Fibroblast of lung (primary cell): ENCODE measurements around the gene SLC25A44. TPM values are rescaled to one million over a fixed set of nuclear protein-coding genes. Genes with fewer than 3 reads are reported as not detected.

Source experiments
- DNase-seq, 2 donors: peaks; one replicate each; pipeline versions ENCODE4 v3.0.0 to v3.0.0-alpha.2; 2010; ENCODE audit warnings: low read depth in 2 of 2
- H2AFZ ChIP-seq: 2 replicates; pipeline ENCODE4 v1.5.1; 2012; ENCODE audit warnings: low read length, control low read depth, inconsistent platforms
- H3K27ac ChIP-seq: 2 replicates; pipeline ENCODE4 v1.5.1; 2011; ENCODE audit warnings: low read length, control low read depth; ENCODE audit not compliant: insufficient read depth
- H3K27me3 ChIP-seq: 2 replicates; pipeline ENCODE4 v1.5.1; 2011; ENCODE audit warnings: mild to moderate bottlenecking, low read length; ENCODE audit not compliant: control insufficient read depth, insufficient read depth
- H3K36me3 ChIP-seq: 2 replicates; pipeline ENCODE4 v1.5.1; 2011; ENCODE audit warnings: low read length; ENCODE audit not compliant: control insufficient read depth, insufficient read depth
- H3K4me1 ChIP-seq: 2 replicates; pipeline ENCODE4 v1.5.1; 2011; ENCODE audit warnings: low read length; ENCODE audit not compliant: control insufficient read depth, insufficient read depth; ENCODE audit errors: extremely low read depth
- H3K4me2 ChIP-seq: 2 replicates; pipeline ENCODE4 v1.5.1; 2011; ENCODE audit warnings: low read length, control low read depth; ENCODE audit not compliant: insufficient read depth; ENCODE audit errors: extremely low read depth
- H3K4me3 ChIP-seq, 4 experiments: fragments of 200-600 bp in 1 of 4; sonication (generic) in 1 of 4; replicated peaks in 1 of 4; 2 replicates each; pipeline ENCODE4 v1.5.1; 2011 to 2016; ENCODE audit warnings: low read length in 4 of 4, low read depth in 3 of 4, mild to moderate bottlenecking in 3 of 4, control low read depth in 2 of 4, inconsistent platforms in 1 of 4, mixed read lengths in 1 of 4; ENCODE audit not compliant: insufficient read depth in 1 of 4; ENCODE audit errors: control extremely low read depth in 1 of 4
- H3K79me2 ChIP-seq: 2 replicates; pipeline ENCODE4 v1.5.1; 2012; ENCODE audit warnings: mild to moderate bottlenecking, low read length, inconsistent platforms; ENCODE audit not compliant: control insufficient read depth, insufficient read depth
- H3K9ac ChIP-seq: 2 replicates; pipeline ENCODE4 v1.5.1; 2011; ENCODE audit warnings: mild to moderate bottlenecking, low read length, control low read depth; ENCODE audit not compliant: insufficient read depth
- H3K9me3 ChIP-seq: 2 replicates; pipeline ENCODE4 v1.5.1; 2012; ENCODE audit warnings: low read depth, low read length; ENCODE audit not compliant: control insufficient read depth, insufficient read depth
- H4K20me1 ChIP-seq: 2 replicates; pipeline ENCODE4 v1.5.1; 2011; ENCODE audit warnings: low read length; ENCODE audit not compliant: control insufficient read depth, insufficient read depth; ENCODE audit errors: extremely low read depth
- CTCF ChIP-seq, 2 donors: IDR thresholded peaks in 1 of 2; conservative IDR thresholded peaks in 1 of 2; 1 replicate in 1 of 2; 2 replicates in 1 of 2; pipeline ENCODE4 v1.5.1; 2011 to 2012; ENCODE audit warnings: low read length in 2 of 2, control low read depth in 1 of 2, inconsistent platforms in 1 of 2, low read depth in 1 of 2, mild to moderate bottlenecking in 1 of 2
- EZH2 ChIP-seq: IDR thresholded peaks from 2 replicates; pipeline ENCODE4 v1.5.1; 2012; ENCODE audit warnings: low read length, control low read depth, mild to moderate bottlenecking; ENCODE audit errors: missing control alignments
- polyA plus RNA-seq, 2 donors: library from polyadenylated mRNA; depleted of rRNA in 1 of 2; stranded (reverse) in 1 of 2; unstranded in 1 of 2; fragments of >200 nt; gene quantifications; 2 replicates each; pipeline ENCODE4 v1.2.1, GENCODE V29; 2011 to 2012; ENCODE audit warnings: missing spikeins in 1 of 2
- total RNA-seq: library from RNA; depleted of rRNA; stranded (reverse); fragments of >200 nt; gene quantifications from 2 replicates; pipeline ENCODE4 v1.2.1, GENCODE V29; 2014

SLC25A44 gene
- total and polyA plus RNA-seq, 2 donors (not counting 1 experiment from before 2014, with no cell fraction given): 8.4 to 32.1 TPM

- no peak for TF ChIP-seq EZH2
- no peak for TF ChIP-seq CTCF (conservative IDR thresholded peaks at IDR 0.05 in 1 of 2, IDR thresholded peaks at IDR 0.05 in 1 of 2; ENCODE audit: low read depth in 1 of 2, low read length in 2 of 2)
- no peak overlapping the region for H2AFZ ChIP-seq
- H3K4me2 ChIP-seq: no peak overlapping the region
- no peaks in the 10 kb centered on the region for H3K36me3 ChIP-seq
- no peaks in the 10 kb centered on the region for H3K9me3 ChIP-seq
- no peaks in the 10 kb centered on the region for H3K79me2 ChIP-seq
- H3K4me1 ChIP-seq: peaks cover 7% of the 10 kb centered on the region
- no peak overlapping the region for H3K9ac ChIP-seq
- no peaks in the 10 kb centered on the region for H4K20me1 ChIP-seq
- H3K27ac ChIP-seq: no peak overlapping the region
- no peak for DNase-seq
- no peak overlapping the region for H3K4me3 ChIP-seq
- peaks cover 7% of the 10 kb centered on the region for H3K27me3 ChIP-seq
These were observed 44.3 kb upstream of the SLC25A44 start for GRCh38 chr1:156149374-156150332.

DNA sequence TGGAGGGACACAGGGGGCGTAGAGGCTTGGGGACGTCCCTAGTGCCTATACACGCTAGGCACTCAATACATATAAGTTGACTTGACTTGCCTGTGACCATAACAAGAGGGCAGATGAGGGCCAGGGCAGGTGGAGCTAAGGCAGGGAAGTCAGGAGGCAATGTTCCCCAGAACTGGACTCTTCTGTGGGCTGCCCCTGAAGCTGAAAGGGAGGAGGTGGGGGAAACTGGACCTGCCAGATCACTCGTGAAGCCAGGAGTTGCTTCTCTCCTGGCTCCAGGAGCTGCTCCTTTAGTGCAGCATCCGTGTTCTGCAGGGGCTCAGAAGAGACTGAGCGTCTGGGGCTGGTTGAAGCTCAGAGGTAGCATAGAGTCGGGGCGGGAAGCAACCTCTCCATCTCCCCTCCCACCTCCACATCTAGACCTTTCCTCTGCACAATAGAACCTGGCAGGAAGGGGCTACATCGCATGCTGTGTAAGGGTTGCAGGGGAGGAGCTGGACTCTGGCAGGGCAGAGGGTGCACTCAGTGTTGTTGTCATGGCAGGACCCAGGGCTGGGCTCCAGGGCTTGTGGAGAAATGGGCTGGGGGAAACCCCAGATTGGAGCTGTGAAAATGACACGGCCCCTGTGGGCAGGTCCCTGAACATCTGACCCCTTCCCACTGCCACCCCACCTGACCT, 43.4 kb upstream of the SLC25A44 start:
- H3K27me3 ChIP-seq: peaks cover 7% of the 10 kb centered on the region
- H3K36me3 ChIP-seq: no peaks in the 10 kb centered on the region
- no peak overlapping the region for H3K9ac ChIP-seq
- no peak overlapping the region for H2AFZ ChIP-seq
- H3K27ac ChIP-seq: no peak overlapping the region
- H3K4me3 ChIP-seq: no peak overlapping the region
- H3K9me3 ChIP-seq: no peaks in the 10 kb centered on the region
- no peaks in the 10 kb centered on the region for H4K20me1 ChIP-seq
- H3K4me2 ChIP-seq: no peak overlapping the region
- H3K4me1 ChIP-seq: peaks cover 7% of the 10 kb centered on the region
- no peak for DNase-seq
- H3K79me2 ChIP-seq: no peaks in the 10 kb centered on the region
- no peak for TF ChIP-seq EZH2
- TF ChIP-seq CTCF (conservative IDR thresholded peaks at IDR 0.05 in 1 of 2, IDR thresholded peaks at IDR 0.05 in 1 of 2; ENCODE audit: low read depth in 1 of 2, low read length in 2 of 2): no peak

- Histone ChIP-seq H3K27ac (no peak overlapping the region), H3K9ac (no peak overlapping the region), H3K36me3 (no peaks in the 10 kb centered on the region), H3K27me3 (peaks cover 7% of the 10 kb centered on the region), H3K4me3 (no peak overlapping the region), H3K4me1 (peaks cover 5% of the 10 kb centered on the region), H3K9me3 (no peaks in the 10 kb centered on the region), H4K20me1 (no peaks in the 10 kb centered on the region), H2AFZ (no peak overlapping the region), H3K4me2 (no peak overlapping the region), H3K79me2 (no peaks in the 10 kb centered on the region)
- TF ChIP-seq EZH2: no peak
- no peak for TF ChIP-seq CTCF (conservative IDR thresholded peaks at IDR 0.05 in 1 of 2, IDR thresholded peaks at IDR 0.05 in 1 of 2; ENCODE audit: low read depth in 1 of 2, low read length in 2 of 2)
- peak; percentile 29 to 60 for DNase-seq
These were observed 42.7 kb upstream of the SLC25A44 start for GRCh38 chr1:156151093-156151688.
